Lung (tissue), 12 donors: ENCODE data around the gene COL16A1. TPM values are rescaled to one million over a fixed set of nuclear protein-coding genes. Genes with fewer than 3 reads are reported as not detected.

Experiments used
- ATAC-seq: fragments of 200-7000 bp; cut with Tn5 transposase; one replicate; pipeline ENCODE4 v1.9.1; 2020; ENCODE audit warnings: moderate number of reproducible peaks; ENCODE audit not compliant: insufficient read depth, low FRiP score
- DNase-seq, 3 donors: peaks; one replicate each; pipeline ENCODE4 v3.0.0-alpha.2; 2013 to 2017
- H3K27ac ChIP-seq, 2 donors: one replicate each; pipeline ENCODE4 v1.5.1; 2013; ENCODE audit warnings: mild to moderate bottlenecking in 2 of 2, moderate library complexity in 2 of 2, control low read depth in 1 of 2, inconsistent platforms in 1 of 2, low read depth in 1 of 2, low read length in 1 of 2
- H3K27me3 ChIP-seq, 3 donors: one replicate each; pipeline ENCODE4 v1.5.1; 2013; ENCODE audit warnings: low read length in 2 of 3; ENCODE audit not compliant: control insufficient read depth in 3 of 3, insufficient read depth in 3 of 3
- H3K36me3 ChIP-seq, 4 donors: one replicate each; pipeline ENCODE4 v1.5.1; 2013; ENCODE audit warnings: low read length in 4 of 4, mild to moderate bottlenecking in 1 of 4, moderate library complexity in 1 of 4; ENCODE audit not compliant: control insufficient read depth in 4 of 4, insufficient read depth in 4 of 4
- H3K4me1 ChIP-seq, 5 donors: one replicate each; pipeline ENCODE4 v1.5.1; 2013; ENCODE audit warnings: low read length in 5 of 5, mild to moderate bottlenecking in 2 of 5, moderate library complexity in 1 of 5; ENCODE audit not compliant: control insufficient read depth in 5 of 5, insufficient read depth in 5 of 5
- H3K4me3 ChIP-seq: one replicate; pipeline ENCODE4 v1.5.1; 2013; ENCODE audit warnings: mild to moderate bottlenecking, control low read depth, moderate library complexity
- H3K9ac ChIP-seq, 2 donors: one replicate each; pipeline ENCODE4 v1.5.1; 2013; ENCODE audit warnings: low read length in 2 of 2, control low read depth in 1 of 2; ENCODE audit not compliant: insufficient read depth in 1 of 2
- H3K9me3 ChIP-seq, 4 donors: one replicate each; pipeline ENCODE4 v1.5.1; 2013; ENCODE audit warnings: low read length in 3 of 4, mild to moderate bottlenecking in 1 of 4, moderate library complexity in 1 of 4; ENCODE audit not compliant: control insufficient read depth in 4 of 4, insufficient read depth in 3 of 4
- WGBS, 2 donors: extraction: QIAGEN DNeasy Blood & Tissue Kit; methylation state at CpG; one replicate each; pipeline ENCODE4 v1.1.7; 2013; 5-methylcytosine and 5-hydroxymethylcytosine counted together
- polyA plus RNA-seq, 2 donors: library from polyadenylated mRNA; stranded (reverse); fragments of 200-250 nt; gene quantifications; one replicate each; pipeline ENCODE4 v1.2.1, GENCODE V29; 2013
- total RNA-seq, 2 donors: library from RNA; depleted of rRNA in 1 of 2; stranded (reverse); fragments of >200 nt in 1 of 2; gene quantifications; one replicate each; pipeline ENCODE4 v1.2.1, GENCODE V29; 2014 to 2021
- TF ChIP-seq, protein P1 (sequence below): IDR thresholded peaks from 2 replicates; pipeline ENCODE4 v1.5.1; 2012; ENCODE audit warnings: mild to moderate bottlenecking; ENCODE audit errors: control extremely low read depth, extremely low read depth
- donor health status: control.
- donor health status: control.
- donor health status: Bipolar disorder and iron deficiency.
- donor health status: healthy.
- donor health status: DM: yes; HTN: yes; CAD: no.

COL16A1 gene
- total and polyA plus RNA-seq, 4 donors = 16.5 to 83.2 (median 43.3) TPM

DNA sequence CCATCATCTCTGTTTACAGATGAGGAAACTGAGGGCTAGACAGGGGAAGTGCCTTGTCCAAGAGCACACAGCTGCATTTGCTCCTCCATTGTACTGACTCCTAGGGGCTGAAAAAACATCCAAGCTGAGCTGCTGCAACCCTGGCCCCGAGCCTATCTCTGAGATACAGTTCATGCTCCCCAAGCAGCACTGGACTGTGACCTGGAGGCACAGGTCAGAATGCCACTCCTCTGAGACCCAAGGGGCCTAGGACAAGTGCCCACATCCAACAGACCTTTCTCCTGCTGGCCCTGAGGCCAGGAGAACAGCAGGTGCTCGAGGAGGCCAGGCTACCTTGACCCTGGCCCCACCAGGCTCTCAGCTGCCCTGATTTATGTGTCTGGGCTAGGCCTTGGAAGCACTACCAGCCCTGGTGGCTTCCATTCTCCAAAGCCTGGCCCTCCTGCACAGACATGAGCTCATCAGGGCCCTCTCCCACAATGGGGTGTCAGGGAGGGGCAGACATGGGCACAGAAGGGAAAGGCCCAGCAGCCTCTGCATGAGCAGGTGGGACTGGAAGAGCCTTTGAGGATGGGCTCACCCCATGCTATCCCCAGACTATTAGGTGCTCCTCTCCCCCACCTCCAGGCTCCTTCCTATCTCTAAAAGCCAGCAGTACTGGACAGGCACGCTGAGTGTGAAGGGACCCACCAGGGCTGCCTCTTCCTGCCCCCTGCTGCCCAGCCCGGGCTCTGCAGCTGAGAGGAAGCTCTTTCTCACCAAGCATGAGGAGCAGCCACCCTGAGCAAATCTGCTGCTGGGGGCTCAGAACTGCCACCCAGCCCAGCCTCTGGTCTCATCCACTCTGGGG, 41.5 kb upstream of the COL16A1 start:
- Histone ChIP-seq H3K36me3 (no peaks in the 10 kb centered on the region), H3K4me3 (no peak overlapping the region), H3K9ac (no peak overlapping the region), H3K27me3 (no peaks in the 10 kb centered on the region), H3K27ac (no peak overlapping the region), H3K9me3 (no peaks in the 10 kb centered on the region), H3K4me1 (peaks cover 0 to 34% (median 13%) of the 10 kb centered on the region in 5 donors)
- TF ChIP-seq, protein P1, sequence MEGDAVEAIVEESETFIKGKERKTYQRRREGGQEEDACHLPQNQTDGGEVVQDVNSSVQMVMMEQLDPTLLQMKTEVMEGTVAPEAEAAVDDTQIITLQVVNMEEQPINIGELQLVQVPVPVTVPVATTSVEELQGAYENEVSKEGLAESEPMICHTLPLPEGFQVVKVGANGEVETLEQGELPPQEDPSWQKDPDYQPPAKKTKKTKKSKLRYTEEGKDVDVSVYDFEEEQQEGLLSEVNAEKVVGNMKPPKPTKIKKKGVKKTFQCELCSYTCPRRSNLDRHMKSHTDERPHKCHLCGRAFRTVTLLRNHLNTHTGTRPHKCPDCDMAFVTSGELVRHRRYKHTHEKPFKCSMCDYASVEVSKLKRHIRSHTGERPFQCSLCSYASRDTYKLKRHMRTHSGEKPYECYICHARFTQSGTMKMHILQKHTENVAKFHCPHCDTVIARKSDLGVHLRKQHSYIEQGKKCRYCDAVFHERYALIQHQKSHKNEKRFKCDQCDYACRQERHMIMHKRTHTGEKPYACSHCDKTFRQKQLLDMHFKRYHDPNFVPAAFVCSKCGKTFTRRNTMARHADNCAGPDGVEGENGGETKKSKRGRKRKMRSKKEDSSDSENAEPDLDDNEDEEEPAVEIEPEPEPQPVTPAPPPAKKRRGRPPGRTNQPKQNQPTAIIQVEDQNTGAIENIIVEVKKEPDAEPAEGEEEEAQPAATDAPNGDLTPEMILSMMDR = peak; percentile 32
- peak; percentile 60 for ATAC-seq
- peak; percentile 43 to 65 (median 53) for DNase-seq
- WGBS, 2 donors = 50 to 52% methylated on average over 4 of the region's 4 CpGs

DNA sequence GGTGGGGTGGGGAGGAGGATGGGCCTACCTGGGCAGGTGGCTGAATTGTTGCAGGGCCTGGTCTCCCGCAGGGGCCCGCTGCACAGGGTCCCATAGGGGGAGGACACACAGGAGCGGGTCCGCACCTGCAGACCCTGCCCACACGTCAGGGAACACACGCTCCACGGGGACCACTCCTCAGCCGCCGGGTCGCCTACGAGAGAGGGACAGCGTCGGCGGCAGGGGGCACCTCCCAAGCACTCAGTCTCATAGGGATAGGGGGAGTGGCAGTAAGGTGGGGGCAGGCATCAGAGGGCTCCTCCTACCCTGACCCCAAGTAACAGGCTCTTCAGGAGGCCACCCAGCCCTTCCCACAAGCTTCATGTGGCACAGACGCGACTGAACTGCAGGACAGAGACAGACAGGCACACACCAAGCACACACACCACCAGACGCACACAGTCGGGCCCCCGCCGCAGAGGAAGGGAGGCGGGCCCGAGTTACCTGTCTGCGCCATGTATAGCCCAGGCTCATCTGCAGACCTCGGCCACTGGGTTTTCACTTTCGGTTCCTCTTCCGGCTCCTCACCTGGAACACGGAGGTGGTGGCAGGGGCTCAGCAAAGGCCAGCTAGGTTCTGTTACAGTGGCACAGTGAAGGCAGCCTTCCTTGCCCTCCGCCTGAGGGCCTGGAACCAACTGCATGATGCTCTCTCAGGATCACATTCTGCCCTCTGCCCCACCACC, 40.5 kb upstream of the COL16A1 start:
- ATAC-seq = no peak

DNA sequence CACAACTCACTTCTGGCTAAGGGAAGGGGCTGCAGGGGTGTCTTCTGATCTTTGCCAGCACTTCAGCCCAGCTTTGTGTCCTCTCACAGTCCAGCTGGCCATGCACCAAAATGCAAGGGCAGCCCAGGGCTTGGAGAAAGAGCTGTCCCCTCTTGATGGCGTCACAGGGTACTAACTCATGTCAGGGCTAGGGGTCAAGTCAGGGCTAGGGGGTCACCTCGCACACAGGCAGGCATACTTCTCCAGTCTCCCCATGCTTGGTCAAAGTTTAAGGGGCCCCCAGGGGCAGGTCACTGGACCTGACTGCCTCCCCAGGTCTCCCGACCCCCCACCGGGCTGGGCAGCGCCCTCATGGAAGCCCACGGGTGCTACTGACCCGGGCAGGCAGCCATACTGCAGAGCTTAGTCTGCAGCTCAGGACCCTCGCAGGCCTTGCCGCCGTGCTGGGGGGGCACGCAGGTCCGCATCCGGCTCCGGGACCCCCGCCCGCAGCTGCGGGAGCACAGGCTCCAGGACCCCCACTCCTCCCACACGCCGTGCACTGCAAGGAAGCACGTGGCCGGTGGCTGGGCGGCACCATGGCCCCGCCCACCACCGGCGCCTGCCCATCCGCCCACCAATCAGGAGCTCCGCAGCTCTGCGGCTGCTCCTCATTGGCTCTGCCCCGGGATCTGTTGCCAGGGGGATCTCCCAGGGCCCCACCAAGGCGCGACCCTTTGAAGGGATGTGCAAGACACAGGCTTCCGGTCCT, 38.8 kb upstream of the COL16A1 start:
- no peak for ATAC-seq
- no peak overlapping the region for H3K27ac ChIP-seq
- no peak overlapping the region for H3K9ac ChIP-seq
- H3K36me3 ChIP-seq = peaks cover 0 to 12% (median under 1%) of the 10 kb centered on the region in 4 donors
- H3K27me3 ChIP-seq = no peaks in the 10 kb centered on the region
- H3K4me3 ChIP-seq = no peak overlapping the region
- no peak for DNase-seq
- H3K4me1 ChIP-seq = peaks cover 0 to 23% (median 10%) of the 10 kb centered on the region in 5 donors
- no peaks in the 10 kb centered on the region for H3K9me3 ChIP-seq
- TF ChIP-seq, protein P1 = no peak
- 85 to 94% methylated on average over 32 of the region's 32 CpGs for WGBS, 2 donors

More for the DNA sequence above, 40.5 kb upstream of the COL16A1 start:
- no peak overlapping the region for H3K4me3 ChIP-seq
- H3K36me3 ChIP-seq = peaks cover 0 to 7% (median under 1%) of the 10 kb centered on the region in 4 donors
- no peaks in the 10 kb centered on the region for H3K27me3 ChIP-seq
- no peak overlapping the region for H3K27ac ChIP-seq
- peaks cover 0 to 34% (median 13%) of the 10 kb centered on the region in 5 donors for H3K4me1 ChIP-seq
- WGBS, 2 donors = 87 to 90% methylated on average over 28 of the region's 28 CpGs
- no peak for DNase-seq
- TF ChIP-seq, protein P1 = no peak
- no peaks in the 10 kb centered on the region for H3K9me3 ChIP-seq
- no peak overlapping the region for H3K9ac ChIP-seq
